ENCODE data around the gene PHF2. TPM values are rescaled to one million over a fixed set of nuclear protein-coding genes. Genes with fewer than 3 reads are reported as not detected.

Gene PHF2
- total RNA-seq, 1 experiment from 2014 or later = 16.1 TPM

DNA sequence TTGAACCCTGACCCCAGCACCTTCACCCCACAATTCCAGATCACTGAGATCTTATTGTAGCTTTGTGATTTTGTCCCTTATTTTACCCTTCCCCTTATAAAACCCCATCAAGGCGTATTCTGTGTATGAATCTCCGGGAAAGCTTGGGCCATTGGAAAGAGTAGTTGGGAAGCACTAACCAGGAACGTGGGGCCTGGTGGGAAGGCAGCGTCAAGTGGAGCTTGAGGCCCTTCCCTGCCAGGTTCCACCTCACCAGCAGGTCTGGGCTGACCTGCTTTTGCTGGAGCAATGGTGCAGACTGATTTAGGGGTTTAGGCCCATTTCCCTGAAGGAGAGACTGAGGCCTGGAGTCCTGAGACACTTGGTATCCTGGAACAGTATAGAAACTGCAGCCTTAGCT is 9.3 kb downstream of the PHF2 start:
- Histone ChIP-seq H3K36me3 (ENCODE audit: insufficient read depth, low read length) (0 out of 2 replicates have a peak, but pooled peaks cover 14% of the 10 kb centered on the region), H4K20me1 (ENCODE audit: insufficient read depth, low read depth, low read length) (peaks cover 4% of the 10 kb centered on the region; the same call in 1 of the 2 replicates), H3K4me2 (ENCODE audit: low read depth, low read length, poor library complexity, severe bottlenecking) (no peak overlapping the region), H3K27me3 (ENCODE audit: low read length) (no peaks in the 10 kb centered on the region), H3K27ac (ENCODE audit: low read length) (no peak overlapping the region), H3K4me1 (ENCODE audit: low read length) (peaks cover 12% of the 10 kb centered on the region), H3K9ac (ENCODE audit: low read length) (no peak overlapping the region), H3K4me3 (ENCODE audit: low read length) (no peak overlapping the region), H3K79me2 (ENCODE audit: low read length) (peaks cover 99% of the 10 kb centered on the region), H2AFZ (ENCODE audit: low read length) (no peak overlapping the region), H3K9me2 (replicated peaks; ENCODE audit: insufficient read depth, low read length) (no peaks in the 10 kb centered on the region), H3K9me3 (ENCODE audit: low read length) (0 out of 2 replicates have a peak, but pooled peaks cover 2% of the 10 kb centered on the region)
- DNase-seq = no peak

- Histone ChIP-seq H3K9ac (ENCODE audit: low read length) (no peak overlapping the region), H3K36me3 (ENCODE audit: insufficient read depth, low read length) (0 out of 2 replicates have a peak, but pooled peaks cover 14% of the 10 kb centered on the region), H4K20me1 (ENCODE audit: insufficient read depth, low read depth, low read length) (peaks cover 4% of the 10 kb centered on the region; the same call in 1 of the 2 replicates), H3K27ac (ENCODE audit: low read length) (no peak overlapping the region), H3K9me3 (ENCODE audit: low read length) (0 out of 2 replicates have a peak, but pooled peaks cover 2% of the 10 kb centered on the region), H3K4me1 (ENCODE audit: low read length) (peaks cover 20% of the 10 kb centered on the region), H2AFZ (ENCODE audit: low read length) (no peak overlapping the region), H3K27me3 (ENCODE audit: low read length) (no peaks in the 10 kb centered on the region), H3K4me3 (ENCODE audit: low read length) (no peak overlapping the region), H3K4me2 (ENCODE audit: low read depth, low read length, poor library complexity, severe bottlenecking) (no peak overlapping the region), H3K79me2 (ENCODE audit: low read length) (peaks cover 99% of the 10 kb centered on the region), H3K9me2 (replicated peaks; ENCODE audit: insufficient read depth, low read length) (no peaks in the 10 kb centered on the region)
- DNase-seq = no peak
Measured at GRCh38 chr9:93586290-93587057, 10.1 kb downstream of the PHF2 start.

GRCh38 chr9:93587284-93587650 is 10.9 kb downstream of the PHF2 start:
- no peak overlapping the region for H3K9ac ChIP-seq (ENCODE audit: low read length)
- no peak overlapping the region for H2AFZ ChIP-seq (ENCODE audit: low read length)
- H3K9me2 ChIP-seq (replicated peaks; ENCODE audit: insufficient read depth, low read length) = no peaks in the 10 kb centered on the region
- H3K79me2 ChIP-seq (ENCODE audit: low read length) = peaks cover 99% of the 10 kb centered on the region
- H3K9me3 ChIP-seq (ENCODE audit: low read length) = 0 out of 2 replicates have a peak, but pooled peaks cover 2% of the 10 kb centered on the region
- H3K27ac ChIP-seq (ENCODE audit: low read length) = no peak overlapping the region
- DNase-seq = no peak
- H3K4me2 ChIP-seq (ENCODE audit: low read depth, low read length, poor library complexity, severe bottlenecking) = no peak overlapping the region
- H3K4me3 ChIP-seq (ENCODE audit: low read length) = no peak overlapping the region
- H3K4me1 ChIP-seq (ENCODE audit: low read length) = peaks cover 27% of the 10 kb centered on the region
- 0 out of 2 replicates have a peak, but pooled peaks cover 14% of the 10 kb centered on the region for H3K36me3 ChIP-seq (ENCODE audit: insufficient read depth, low read length)
- peaks cover 4% of the 10 kb centered on the region; the same call in 1 of the 2 replicates for H4K20me1 ChIP-seq (ENCODE audit: insufficient read depth, low read depth, low read length)
- no peaks in the 10 kb centered on the region for H3K27me3 ChIP-seq (ENCODE audit: low read length)

- Histone ChIP-seq H3K4me3 (ENCODE audit: low read length) (no peak overlapping the region), H3K9me2 (replicated peaks; ENCODE audit: insufficient read depth, low read length) (no peaks in the 10 kb centered on the region), H3K36me3 (ENCODE audit: insufficient read depth, low read length) (0 out of 2 replicates have a peak, but pooled peaks cover 14% of the 10 kb centered on the region), H3K4me2 (ENCODE audit: low read depth, low read length, poor library complexity, severe bottlenecking) (no peak overlapping the region), H3K4me1 (ENCODE audit: low read length) (peaks cover 27% of the 10 kb centered on the region), H3K27ac (ENCODE audit: low read length) (no peak overlapping the region), H4K20me1 (ENCODE audit: insufficient read depth, low read depth, low read length) (peaks cover 4% of the 10 kb centered on the region; the same call in 1 of the 2 replicates), H3K9ac (ENCODE audit: low read length) (no peak overlapping the region), H3K79me2 (ENCODE audit: low read length) (peaks cover 99% of the 10 kb centered on the region), H3K9me3 (ENCODE audit: low read length) (0 out of 2 replicates have a peak, but pooled peaks cover 2% of the 10 kb centered on the region), H3K27me3 (ENCODE audit: low read length) (no peaks in the 10 kb centered on the region), H2AFZ (ENCODE audit: low read length) (no peak overlapping the region)
- no peak for DNase-seq
Measured at GRCh38 chr9:93587651-93588347, 11.4 kb downstream of the PHF2 start.

GRCh38 chr9:93588641-93589609 is 12.5 kb downstream of the PHF2 start:
- peaks cover 4% of the 10 kb centered on the region; the same call in 1 of the 2 replicates for H4K20me1 ChIP-seq (ENCODE audit: insufficient read depth, low read depth, low read length)

GRCh38 chr9:93589688-93590087 is 13.3 kb downstream of the PHF2 start:
- Histone ChIP-seq H3K4me1 (ENCODE audit: low read length) (peaks cover 27% of the 10 kb centered on the region), H3K9ac (ENCODE audit: low read length) (no peak overlapping the region), H3K9me3 (ENCODE audit: low read length) (no peaks in the 10 kb centered on the region), H3K27me3 (ENCODE audit: low read length) (no peaks in the 10 kb centered on the region), H3K9me2 (replicated peaks; ENCODE audit: insufficient read depth, low read length) (no peaks in the 10 kb centered on the region), H3K4me2 (ENCODE audit: low read depth, low read length, poor library complexity, severe bottlenecking) (no peak overlapping the region), H4K20me1 (ENCODE audit: insufficient read depth, low read depth, low read length) (peaks cover 4% of the 10 kb centered on the region; the same call in 1 of the 2 replicates), H3K4me3 (ENCODE audit: low read length) (no peak overlapping the region), H2AFZ (ENCODE audit: low read length) (no peak overlapping the region), H3K79me2 (ENCODE audit: low read length) (peaks cover 98% of the 10 kb centered on the region), H3K36me3 (ENCODE audit: insufficient read depth, low read length) (0 out of 2 replicates have a peak, but pooled peaks cover under 1% of the 10 kb centered on the region), H3K27ac (ENCODE audit: low read length) (no peak overlapping the region)
- no peak for DNase-seq

More at GRCh38 chr9:93588641-93589609, 12.5 kb downstream of the PHF2 start:
- no peak overlapping the region for H3K9ac ChIP-seq (ENCODE audit: low read length)
- 0 out of 2 replicates have a peak, but pooled peaks cover 2% of the 10 kb centered on the region for H3K9me3 ChIP-seq (ENCODE audit: low read length)
- no peak overlapping the region for H2AFZ ChIP-seq (ENCODE audit: low read length)
- no peak for DNase-seq
- 0 out of 2 replicates have a peak, but pooled peaks cover 8% of the 10 kb centered on the region for H3K36me3 ChIP-seq (ENCODE audit: insufficient read depth, low read length)
- H3K4me1 ChIP-seq (ENCODE audit: low read length) = peaks cover 27% of the 10 kb centered on the region
- no peak overlapping the region for H3K27ac ChIP-seq (ENCODE audit: low read length)
- H3K4me3 ChIP-seq (ENCODE audit: low read length) = no peak overlapping the region
- H3K27me3 ChIP-seq (ENCODE audit: low read length) = no peaks in the 10 kb centered on the region
- H3K9me2 ChIP-seq (replicated peaks; ENCODE audit: insufficient read depth, low read length) = no peaks in the 10 kb centered on the region
- no peak overlapping the region for H3K4me2 ChIP-seq (ENCODE audit: low read depth, low read length, poor library complexity, severe bottlenecking)
- H3K79me2 ChIP-seq (ENCODE audit: low read length) = peaks cover 98% of the 10 kb centered on the region

- H3K27me3 ChIP-seq (ENCODE audit: low read length) = no peaks in the 10 kb centered on the region
- no peaks in the 10 kb centered on the region for H3K9me2 ChIP-seq (replicated peaks; ENCODE audit: insufficient read depth, low read length)
- DNase-seq = no peak
- 0 out of 2 replicates have a peak overlapping the region, but pooled peaks have one; percentile 12 for H3K27ac ChIP-seq (ENCODE audit: low read length)
- H3K4me1 ChIP-seq (ENCODE audit: low read length) = peaks cover 27% of the 10 kb centered on the region
- no peak overlapping the region for H3K4me3 ChIP-seq (ENCODE audit: low read length)
- H3K9me3 ChIP-seq (ENCODE audit: low read length) = no peaks in the 10 kb centered on the region
- H3K4me2 ChIP-seq (ENCODE audit: low read depth, low read length, poor library complexity, severe bottlenecking) = no peak overlapping the region
- peaks cover 4% of the 10 kb centered on the region; the same call in 1 of the 2 replicates for H4K20me1 ChIP-seq (ENCODE audit: insufficient read depth, low read depth, low read length)
- no peak overlapping the region for H2AFZ ChIP-seq (ENCODE audit: low read length)
- no peak overlapping the region for H3K9ac ChIP-seq (ENCODE audit: low read length)
- H3K36me3 ChIP-seq (ENCODE audit: insufficient read depth, low read length) = no peaks in the 10 kb centered on the region
- H3K79me2 ChIP-seq (ENCODE audit: low read length) = peaks cover 98% of the 10 kb centered on the region
Measured at GRCh38 chr9:93590609-93591234, 14.3 kb downstream of the PHF2 start.

All from Karpas-422 (cell line).